AG09309 (cell line): ENCODE data around the gene SPNS1.
"Not testable (repeated sequence)": the region's sequence is repeated elsewhere in the genome, so short reads cannot be mapped to it uniquely, and the experiment has no call there.

Experiments used
- DNase-seq: peaks from one replicate; pipeline ENCODE4 v3.0.0-alpha.2; 2010; ENCODE audit warnings: low read depth
- H3K4me3 ChIP-seq: 2 replicates; pipeline ENCODE4 v1.5.1; 2011; ENCODE audit warnings: mild to moderate bottlenecking, low read depth, low read length, moderate library complexity; ENCODE audit not compliant: control insufficient read depth
- TF ChIP-seq, protein P1 (sequence below): IDR thresholded peaks from 2 replicates; pipeline ENCODE4 v1.5.1; 2011; ENCODE audit warnings: mild to moderate bottlenecking, low read depth, low read length, inconsistent platforms; ENCODE audit not compliant: insufficient read depth, control insufficient read depth; ENCODE audit errors: missing control alignments

Gene SPNS1

GRCh38 chr16:28938721-28939120 is 35.9 kb upstream of the SPNS1 start:
- DNase-seq, result no peak
- H3K4me3 ChIP-seq, result no peak overlapping the region
- TF ChIP-seq, protein P1, sequence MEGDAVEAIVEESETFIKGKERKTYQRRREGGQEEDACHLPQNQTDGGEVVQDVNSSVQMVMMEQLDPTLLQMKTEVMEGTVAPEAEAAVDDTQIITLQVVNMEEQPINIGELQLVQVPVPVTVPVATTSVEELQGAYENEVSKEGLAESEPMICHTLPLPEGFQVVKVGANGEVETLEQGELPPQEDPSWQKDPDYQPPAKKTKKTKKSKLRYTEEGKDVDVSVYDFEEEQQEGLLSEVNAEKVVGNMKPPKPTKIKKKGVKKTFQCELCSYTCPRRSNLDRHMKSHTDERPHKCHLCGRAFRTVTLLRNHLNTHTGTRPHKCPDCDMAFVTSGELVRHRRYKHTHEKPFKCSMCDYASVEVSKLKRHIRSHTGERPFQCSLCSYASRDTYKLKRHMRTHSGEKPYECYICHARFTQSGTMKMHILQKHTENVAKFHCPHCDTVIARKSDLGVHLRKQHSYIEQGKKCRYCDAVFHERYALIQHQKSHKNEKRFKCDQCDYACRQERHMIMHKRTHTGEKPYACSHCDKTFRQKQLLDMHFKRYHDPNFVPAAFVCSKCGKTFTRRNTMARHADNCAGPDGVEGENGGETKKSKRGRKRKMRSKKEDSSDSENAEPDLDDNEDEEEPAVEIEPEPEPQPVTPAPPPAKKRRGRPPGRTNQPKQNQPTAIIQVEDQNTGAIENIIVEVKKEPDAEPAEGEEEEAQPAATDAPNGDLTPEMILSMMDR, result no peak

- DNase-seq, result not testable (repeated sequence)
Measured at GRCh38 chr16:28939825-28940224, 34.8 kb upstream of the SPNS1 start.

DNA sequence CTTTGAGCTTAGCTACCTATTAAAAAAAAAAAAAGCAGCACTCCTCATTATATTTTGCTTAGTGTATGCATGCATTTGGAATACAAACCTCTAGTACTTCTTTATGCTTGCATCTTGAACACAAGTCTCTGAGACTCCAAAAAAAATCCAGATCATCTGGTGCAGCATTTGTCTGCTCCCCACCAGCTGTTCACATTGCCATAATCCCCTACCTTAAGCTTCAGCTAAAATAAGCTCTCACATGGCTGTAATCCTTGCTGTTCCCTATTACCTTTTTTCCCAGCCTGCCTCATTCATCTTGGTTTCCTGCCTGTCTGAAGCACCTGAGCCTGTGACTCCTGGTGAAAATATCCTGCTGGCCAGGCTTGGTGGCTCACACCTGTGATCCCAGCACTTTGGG is 31.3 kb upstream of the SPNS1 start:
- TF ChIP-seq, protein P1, result no peak
- no peak overlapping the region for H3K4me3 ChIP-seq
- DNase-seq, result no peak

More at GRCh38 chr16:28939825-28940224, 34.8 kb upstream of the SPNS1 start:
- not testable (repeated sequence) for H3K4me3 ChIP-seq

DNA sequence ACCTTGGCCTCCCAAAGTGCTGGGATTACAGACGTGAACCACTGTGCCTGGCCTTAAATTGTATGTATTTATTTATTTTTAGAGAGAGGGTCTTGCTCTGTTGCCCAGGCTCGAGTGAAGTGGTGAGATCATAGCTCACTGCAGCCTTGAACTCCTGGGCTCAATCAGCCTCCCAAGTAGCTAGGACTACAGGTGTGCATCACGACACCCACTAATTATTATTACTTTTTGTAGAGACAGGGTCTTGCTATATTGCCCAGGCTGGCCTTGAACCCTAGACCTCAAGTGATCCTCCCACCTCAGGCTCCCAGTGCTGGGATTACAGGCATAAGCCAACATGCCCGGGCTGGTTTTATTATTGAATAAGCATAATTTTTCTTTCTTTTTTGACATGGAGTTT is 27.9 kb upstream of the SPNS1 start:
- no peak for DNase-seq
- TF ChIP-seq, protein P1, result no peak
- no peak overlapping the region for H3K4me3 ChIP-seq

DNA sequence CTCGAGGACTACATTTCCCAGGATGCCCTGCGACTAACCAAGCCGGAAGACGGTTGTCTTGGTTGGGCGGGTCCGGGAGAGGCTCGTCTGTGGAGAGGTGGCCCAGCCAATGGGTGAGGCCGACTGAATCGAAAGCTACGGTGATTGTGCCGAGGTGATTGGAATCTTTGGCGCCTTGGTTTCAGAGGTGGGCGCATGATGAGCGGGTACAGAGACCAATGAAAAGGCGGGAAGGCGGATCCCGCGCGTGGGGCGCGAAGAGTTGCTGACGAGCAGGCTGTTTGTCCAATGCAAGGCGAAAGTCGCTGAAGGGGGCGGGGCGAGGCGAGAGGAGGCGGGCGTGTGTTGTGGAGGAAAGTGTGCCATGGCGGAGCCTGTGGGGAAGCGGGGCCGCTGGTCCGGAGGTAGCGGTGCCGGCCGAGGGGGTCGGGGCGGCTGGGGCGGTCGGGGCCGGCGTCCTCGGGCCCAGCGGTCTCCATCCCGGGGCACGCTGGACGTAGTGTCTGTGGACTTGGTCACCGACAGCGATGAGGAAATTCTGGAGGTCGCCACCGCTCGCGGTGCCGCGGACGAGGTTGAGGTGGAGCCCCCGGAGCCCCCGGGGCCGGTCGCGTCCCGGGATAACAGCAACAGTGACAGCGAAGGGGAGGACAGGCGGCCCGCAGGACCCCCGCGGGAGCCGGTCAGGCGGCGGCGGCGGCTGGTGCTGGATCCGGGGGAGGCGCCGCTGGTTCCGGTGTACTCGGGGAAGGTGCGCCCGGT is 23.7 kb upstream of the SPNS1 start, which contains the start of gene NFATC2IP:
Gene NFATC2IP, plus strand, starts transcription at position 290 of the 762 bp plus-strand sequence. Its CDS starts 75 bp downstream, at position 365.
- H3K4me3 ChIP-seq, result peak within 1 kb of the TSS; percentile 82
- DNase-seq, result peak; percentile 99
- TF ChIP-seq, protein P1, result no peak

DNA sequence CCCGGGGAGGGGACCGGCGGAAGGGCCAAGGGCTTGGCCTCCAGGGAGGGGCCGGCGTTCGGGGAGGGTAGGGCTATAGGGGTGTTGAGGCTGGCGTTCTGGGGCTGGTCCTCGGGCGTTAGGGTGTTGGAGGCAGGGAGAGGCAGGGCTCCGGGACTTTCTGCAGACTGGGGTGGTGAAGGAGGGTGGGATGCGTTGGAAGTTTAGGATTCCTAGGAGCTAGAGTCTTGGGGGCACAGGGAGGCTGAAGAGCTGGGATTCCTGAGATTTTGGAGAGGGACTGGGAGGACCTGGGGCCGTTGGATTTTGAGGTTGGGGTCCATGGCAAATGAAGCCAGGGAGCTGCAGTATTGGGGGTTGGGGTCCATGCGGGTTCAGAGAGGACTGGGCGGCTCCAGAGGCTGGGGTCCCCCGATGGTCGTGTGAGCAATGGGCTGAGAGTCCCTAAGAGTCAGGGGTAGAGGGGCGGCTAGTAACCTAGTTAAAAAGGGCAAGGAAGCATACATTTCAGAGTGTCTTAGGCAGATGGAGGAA is 23.1 kb upstream of the SPNS1 start:
- peak overlapping the region; percentile 82 for H3K4me3 ChIP-seq
- no peak for DNase-seq
- TF ChIP-seq, protein P1, result no peak

GRCh38 chr16:28958216-28958615 is 16.4 kb upstream of the SPNS1 start:
- H3K4me3 ChIP-seq, result no peak overlapping the region
- no peak for DNase-seq

More at GRCh38 chr16:28958216-28958615, 16.4 kb upstream of the SPNS1 start:
- TF ChIP-seq, protein P1, result no peak
